ENCODE measurements around the gene ART3. TPM values are rescaled to one million over a fixed set of nuclear protein-coding genes. Genes with fewer than 3 reads are reported as not detected.

ART3 gene
- total and polyA plus RNA-seq, 2 donors (not counting 1 experiment from before 2014, with no cell fraction given): not detected

GRCh38 chr4:76090241-76090691 is 15.8 kb downstream of the ART3 start:
- intact Hi-C loops (cut with micrococcal nuclease): no loop called here
- Histone ChIP-seq H3K9me3 (ENCODE audit: control extremely low read depth in 1 of 3, control insufficient read depth in 2 of 3, insufficient read depth in 1 of 3, low read length in 2 of 3) (no peaks in the 10 kb centered on the region), H2AFZ (ENCODE audit: insufficient read depth, low read depth, low read length, poor library complexity, severe bottlenecking) (peak overlapping the region; percentile 64), H3K4me2 (replicated peaks; ENCODE audit: low read depth, low read length, poor library complexity, severe bottlenecking) (peak overlapping the region; percentile 43), H3K79me2 (ENCODE audit: control insufficient read depth, insufficient read depth, low read length) (no peaks in the 10 kb centered on the region), H3K27me3 (replicated peaks in 1 of 4; ENCODE audit: control extremely low read depth in 1 of 4, control insufficient read depth in 3 of 4, insufficient read depth in 4 of 4, low read length in 3 of 4) (peaks cover 0 to 2% (median 0%) of the 10 kb centered on the region in 4 experiments), H3K9ac (ENCODE audit: low read length) (peak overlapping the region; percentile 1), H4K20me1 (ENCODE audit: control insufficient read depth, insufficient read depth, low read length, poor library complexity, severe bottlenecking) (no peaks in the 10 kb centered on the region), H3K4me1 (ENCODE audit: control insufficient read depth in 2 of 2, insufficient read depth in 2 of 2, low read length in 2 of 2) (peaks cover 4 to 7% of the 10 kb centered on the region in 2 donors), H3K4me3 (ENCODE audit: control extremely low read depth in 1 of 5, extremely low read depth in 1 of 5, insufficient read depth in 1 of 5, low read depth in 2 of 5, low read length in 4 of 5) (no peak overlapping the region), H3K27ac (ENCODE audit: low read length in 2 of 2) (peak overlapping the region; percentile 23 to 46), H3K36me3 (replicated peaks in 1 of 2; ENCODE audit: control extremely low read depth in 1 of 2, control insufficient read depth in 1 of 2, extremely low read depth in 1 of 2, insufficient read depth in 2 of 2, low read length in 1 of 2) (no peaks in the 10 kb centered on the region)
- ChIA-PET POLR2A (interaction anchor here (0.8 kb wide), 1 partner anchor 20 kb away, joined by 3 read pairs; no protein-coding TSS in a partner anchor), CTCF (interaction anchor here (1.4 to 2.3 kb wide), 2 partner anchors 66 to 95 kb away, joined by 3 to 7 read pairs; no protein-coding TSS in a partner anchor)
- ATAC-seq (ENCODE audit: low read depth): peak; percentile 98
- WGBS (ENCODE audit: insufficient coverage): 17% methylated on average over 6 of the region's 7 CpGs
- H3K9me3 Mint-ChIP-seq (ENCODE audit: insufficient read depth): no peaks in the 10 kb centered on the region
- peaks cover 7% of the 10 kb centered on the region for H3K4me1 Mint-ChIP-seq
- DNase-seq: peak; percentile 80
- H3K4me3 Mint-ChIP-seq: peak overlapping the region; percentile 2
- H3K27ac Mint-ChIP-seq: peak overlapping the region; percentile 57
- H3K27me3 Mint-ChIP-seq: no peaks in the 10 kb centered on the region
- TF ChIP-seq CTCF (IDR thresholded peaks at IDR 0.05): no peak
- no peak for TF ChIP-seq EZH2 (IDR thresholded peaks at IDR 0.05; ENCODE audit: borderline replicate concordance, insufficient read depth, low read depth, low read length, poor library complexity, severe bottlenecking)

- WGBS (ENCODE audit: insufficient coverage): no CpG with 5 or more reads among the region's 2 CpGs
- H3K36me3 ChIP-seq (replicated peaks in 1 of 2; ENCODE audit: control extremely low read depth in 1 of 2, control insufficient read depth in 1 of 2, extremely low read depth in 1 of 2, insufficient read depth in 2 of 2, low read length in 1 of 2): no peaks in the 10 kb centered on the region
- H3K4me2 ChIP-seq (replicated peaks; ENCODE audit: low read depth, low read length, poor library complexity, severe bottlenecking): no peak overlapping the region
- Mint-ChIP-seq H3K4me1 (peaks cover 7% of the 10 kb centered on the region), H3K9me3 (ENCODE audit: insufficient read depth) (no peaks in the 10 kb centered on the region), H3K27me3 (no peaks in the 10 kb centered on the region), H3K27ac (no peak overlapping the region), H3K4me3 (no peak overlapping the region)
- no peaks in the 10 kb centered on the region for H3K79me2 ChIP-seq (ENCODE audit: control insufficient read depth, insufficient read depth, low read length)
- H3K27ac ChIP-seq (ENCODE audit: low read length in 2 of 2): no peak overlapping the region
- CTCF ChIA-PET: interaction anchor here (0.6 to 2.3 kb wide), 3 partner anchors 67 to 193 kb away, joined by 3 to 7 read pairs (median 3); no protein-coding TSS in a partner anchor
- ATAC-seq (ENCODE audit: low read depth) (no peak), DNase-seq (no peak)
- POLR2A ChIA-PET: no interaction called here
- peak overlapping the region; percentile 64 for H2AFZ ChIP-seq (ENCODE audit: insufficient read depth, low read depth, low read length, poor library complexity, severe bottlenecking)
- intact Hi-C loops (cut with micrococcal nuclease): no loop called here
- H3K9ac ChIP-seq (ENCODE audit: low read length): no peak overlapping the region
- no peaks in the 10 kb centered on the region for H4K20me1 ChIP-seq (ENCODE audit: control insufficient read depth, insufficient read depth, low read length, poor library complexity, severe bottlenecking)
- peaks cover 4 to 7% of the 10 kb centered on the region in 2 donors for H3K4me1 ChIP-seq (ENCODE audit: control insufficient read depth in 2 of 2, insufficient read depth in 2 of 2, low read length in 2 of 2)
- H3K27me3 ChIP-seq (replicated peaks in 1 of 4; ENCODE audit: control extremely low read depth in 1 of 4, control insufficient read depth in 3 of 4, insufficient read depth in 4 of 4, low read length in 3 of 4): peaks cover 0 to 2% (median 0%) of the 10 kb centered on the region in 4 experiments
- no peaks in the 10 kb centered on the region for H3K9me3 ChIP-seq (ENCODE audit: control extremely low read depth in 1 of 3, control insufficient read depth in 2 of 3, insufficient read depth in 1 of 3, low read length in 2 of 3)
- no peak overlapping the region for H3K4me3 ChIP-seq (ENCODE audit: control extremely low read depth in 1 of 5, extremely low read depth in 1 of 5, insufficient read depth in 1 of 5, low read depth in 2 of 5, low read length in 4 of 5)
- TF ChIP-seq CTCF (IDR thresholded peaks at IDR 0.05) (no peak), EZH2 (IDR thresholded peaks at IDR 0.05; ENCODE audit: borderline replicate concordance, insufficient read depth, low read depth, low read length, poor library complexity, severe bottlenecking) (no peak)
Measured at GRCh38 chr4:76091052-76091451, 16.5 kb downstream of the ART3 start.
